Upper lobe of left lung (tissue), 6 donors: ENCODE results near the gene CPAMD8. TPM values are rescaled to one million over a fixed set of nuclear protein-coding genes. Genes with fewer than 3 reads are reported as not detected.

Experiments used
- ATAC-seq, 2 donors: fragments of 200-7000 bp; cut with Tn5 transposase; one replicate each; pipeline ENCODE4 v1.9.1; 2022; ENCODE audit warnings: mild to moderate bottlenecking in 2 of 2, moderate library complexity in 2 of 2; ENCODE audit not compliant: low FRiP score in 2 of 2
- DNase-seq, 2 donors: peaks; one replicate each; pipeline ENCODE4 v3.0.0-alpha.2; 2019 to 2020
- H3K27ac ChIP-seq, 4 donors: fragments of 200-600 bp; sonication (generic); one replicate each; pipeline ENCODE4 v1.5.1; 2016 to 2019
- H3K27me3 ChIP-seq, 4 donors: fragments of 200-600 bp; sonication (generic); one replicate each; pipeline ENCODE4 v1.5.1; 2017 to 2019
- H3K36me3 ChIP-seq, 4 donors: fragments of 200-600 bp; sonication (generic); one replicate each; pipeline ENCODE4 v1.5.1; 2016 to 2019
- H3K4me1 ChIP-seq, 4 donors: fragments of 200-600 bp; sonication (generic); one replicate each; pipeline ENCODE4 v1.5.1; 2018 to 2019
- H3K4me3 ChIP-seq, 4 donors: fragments of 200-600 bp; sonication (generic); one replicate each; pipeline ENCODE4 v1.5.1; 2017 to 2019; ENCODE audit warnings: mild to moderate bottlenecking in 2 of 4, moderate library complexity in 1 of 4
- H3K9me3 ChIP-seq, 4 donors: fragments of 200-600 bp; sonication (generic); one replicate each; pipeline ENCODE4 v1.5.1; 2018 to 2019
- CTCF ChIP-seq, 6 experiments: fragments of 450-650 bp in 4 of 6; fragments of 200-600 bp in 2 of 6; sonication (generic) in 2 of 6; IDR thresholded peaks; one replicate each; pipeline ENCODE4 v1.5.1; 2016 to 2019; ENCODE audit warnings: antibody characterized with exemption in 6 of 6
- EP300 ChIP-seq, 4 donors: sonication (generic); formaldehyde crosslinking; IDR thresholded peaks; one replicate each; pipeline ENCODE4 v1.5.1; 2017; ENCODE audit warnings: antibody characterized with exemption in 4 of 4, control low read depth in 2 of 4
- POLR2A ChIP-seq, 4 donors: fragments of 450-650 bp; IDR thresholded peaks; one replicate each; pipeline ENCODE4 v1.5.1; 2016 to 2017; ENCODE audit warnings: antibody characterized with exemption in 4 of 4, mild to moderate bottlenecking in 2 of 4
- POLR2AphosphoS5 ChIP-seq, 2 donors: sonication (generic); formaldehyde crosslinking; IDR thresholded peaks; one replicate each; pipeline ENCODE4 v1.5.1; 2017; ENCODE audit warnings: antibody characterized with exemption in 2 of 2
- WGBS, 2 donors: methylation state at CpG; one replicate each; pipeline ENCODE4 v1.1.5; 2017 to 2018; 5-methylcytosine and 5-hydroxymethylcytosine counted together
- total RNA-seq, 6 donors: library from RNA; depleted of rRNA in 4 of 6; stranded (reverse); fragments of >200 nt in 4 of 6; gene quantifications; one replicate each; pipeline versions ENCODE4 v1.1.0 to v1.2.1, GENCODE V29; 2016 to 2021
- donor health status: DM: no; HTN: no; CAD: no; lungs with moderate emphysema.
- donor health status: DM: no; HTN: yes; CAD: no; lungs with severe emphysema.

The CPAMD8 gene
- total RNA-seq, 6 donors from 2014 or later, result 35.8 to 262 (median 61.1) TPM

GRCh38 chr19:16895467-16896145, 131.0 kb downstream of the CPAMD8 start:
- ATAC-seq (no peak), DNase-seq (peak in 1 of 2 donors; percentile 87)
- Histone ChIP-seq H3K27ac (peak overlapping the region; percentile 82 to 96 (median 90)), H3K4me3 (peak overlapping the region in 3 of 4 donors; percentile 50 to 67 (median 60)), H3K36me3 (peaks cover 0 to 8% (median 0%) of the 10 kb centered on the region in 4 donors), H3K27me3 (no peaks in the 10 kb centered on the region), H3K9me3 (no peaks in the 10 kb centered on the region), H3K4me1 (peaks cover 3 to 41% (median 22%) of the 10 kb centered on the region in 4 donors)
- TF ChIP-seq CTCF (IDR thresholded peaks at IDR 0.05) (no peak), EP300 (IDR thresholded peaks at IDR 0.05) (no peak), POLR2AphosphoS5 (IDR thresholded peaks at IDR 0.05) (no peak), POLR2A (IDR thresholded peaks at IDR 0.05) (no peak)
- WGBS, 2 donors, result 82% methylated on average over 23 to 30 of the region's 30 CpGs

GRCh38 chr19:16894080-16894479, 132.5 kb downstream of the CPAMD8 start:
- H3K4me1 ChIP-seq, result peaks cover 4 to 55% (median 26%) of the 10 kb centered on the region in 4 donors
- ATAC-seq (no peak), DNase-seq (no peak)
- no peaks in the 10 kb centered on the region for H3K27me3 ChIP-seq
- no peaks in the 10 kb centered on the region for H3K9me3 ChIP-seq
- H3K4me3 ChIP-seq, result no peak overlapping the region
- TF ChIP-seq POLR2AphosphoS5 (IDR thresholded peaks at IDR 0.05) (no peak), EP300 (IDR thresholded peaks at IDR 0.05) (no peak), CTCF (IDR thresholded peaks at IDR 0.05) (no peak), POLR2A (IDR thresholded peaks at IDR 0.05) (no peak)
- H3K36me3 ChIP-seq, result peaks cover 0 to 17% (median 0%) of the 10 kb centered on the region in 4 donors
- 79 to 100% methylated on average over 2 to 7 of the region's 7 CpGs for WGBS, 2 donors
- peak overlapping the region; percentile 53 to 96 (median 79) for H3K27ac ChIP-seq

GRCh38 chr19:16893686-16893989, 133.0 kb downstream of the CPAMD8 start:
- peak in 1 of 2 donors; percentile 74 for DNase-seq
- no peak for ATAC-seq
- Histone ChIP-seq H3K27ac (peak overlapping the region; percentile 53 to 96 (median 79)), H3K4me1 (peaks cover 8 to 59% (median 30%) of the 10 kb centered on the region in 4 donors), H3K27me3 (no peaks in the 10 kb centered on the region), H3K4me3 (no peak overlapping the region), H3K36me3 (peaks cover 0 to 17% (median 0%) of the 10 kb centered on the region in 4 donors), H3K9me3 (no peaks in the 10 kb centered on the region)
- no peak for TF ChIP-seq CTCF (IDR thresholded peaks at IDR 0.05)
- TF ChIP-seq POLR2A (IDR thresholded peaks at IDR 0.05), result no peak
- peak in 1 of 4 donors; percentile 21 for TF ChIP-seq EP300 (IDR thresholded peaks at IDR 0.05)
- TF ChIP-seq POLR2AphosphoS5 (IDR thresholded peaks at IDR 0.05), result peak in 1 of 2 donors; percentile 32
- WGBS, 2 donors, result 32 to 44% methylated on average over 12 to 14 of the region's 14 CpGs

GRCh38 chr19:16892868-16893685, 133.5 kb downstream of the CPAMD8 start:
- peak in 1 of 2 donors; percentile 66 for DNase-seq
- peaks cover 12 to 64% (median 35%) of the 10 kb centered on the region in 4 donors for H3K4me1 ChIP-seq
- no peaks in the 10 kb centered on the region for H3K9me3 ChIP-seq
- H3K36me3 ChIP-seq, result peaks cover 0 to 17% (median 0%) of the 10 kb centered on the region in 4 donors
- H3K27me3 ChIP-seq, result no peaks in the 10 kb centered on the region
- no peak for ATAC-seq
- H3K27ac ChIP-seq, result peak overlapping the region; percentile 53 to 96 (median 79)
- TF ChIP-seq POLR2A (IDR thresholded peaks at IDR 0.05), result no peak
- TF ChIP-seq POLR2AphosphoS5 (IDR thresholded peaks at IDR 0.05), result peak in 1 of 2 donors; percentile 17
- no peak for TF ChIP-seq CTCF (IDR thresholded peaks at IDR 0.05)
- WGBS, 2 donors, result 67 to 83% methylated on average over 11 to 19 of the region's 19 CpGs
- H3K4me3 ChIP-seq, result no peak overlapping the region
